ENCODE data around the gene AP4M1.

- TF ChIP-seq, protein P1, sequence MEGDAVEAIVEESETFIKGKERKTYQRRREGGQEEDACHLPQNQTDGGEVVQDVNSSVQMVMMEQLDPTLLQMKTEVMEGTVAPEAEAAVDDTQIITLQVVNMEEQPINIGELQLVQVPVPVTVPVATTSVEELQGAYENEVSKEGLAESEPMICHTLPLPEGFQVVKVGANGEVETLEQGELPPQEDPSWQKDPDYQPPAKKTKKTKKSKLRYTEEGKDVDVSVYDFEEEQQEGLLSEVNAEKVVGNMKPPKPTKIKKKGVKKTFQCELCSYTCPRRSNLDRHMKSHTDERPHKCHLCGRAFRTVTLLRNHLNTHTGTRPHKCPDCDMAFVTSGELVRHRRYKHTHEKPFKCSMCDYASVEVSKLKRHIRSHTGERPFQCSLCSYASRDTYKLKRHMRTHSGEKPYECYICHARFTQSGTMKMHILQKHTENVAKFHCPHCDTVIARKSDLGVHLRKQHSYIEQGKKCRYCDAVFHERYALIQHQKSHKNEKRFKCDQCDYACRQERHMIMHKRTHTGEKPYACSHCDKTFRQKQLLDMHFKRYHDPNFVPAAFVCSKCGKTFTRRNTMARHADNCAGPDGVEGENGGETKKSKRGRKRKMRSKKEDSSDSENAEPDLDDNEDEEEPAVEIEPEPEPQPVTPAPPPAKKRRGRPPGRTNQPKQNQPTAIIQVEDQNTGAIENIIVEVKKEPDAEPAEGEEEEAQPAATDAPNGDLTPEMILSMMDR (IDR thresholded peaks at IDR 0.05; ENCODE audit: insufficient read depth, low read depth, low read length), result no peak
- no peak for TF ChIP-seq EZH2 (IDR thresholded peaks at IDR 0.05; ENCODE audit: insufficient read depth, low read length)
Observed at GRCh38 chr7:100089458-100090196, 11.8 kb upstream of the AP4M1 start.

Measured in astrocyte (in vitro differentiated cells and primary cell).